ENCODE data around the gene C1GALT1. TPM values are rescaled to one million over a fixed set of nuclear protein-coding genes. Genes with fewer than 3 reads are reported as not detected.
"Not testable (repeated sequence)": the region's sequence is repeated elsewhere in the genome, so short reads cannot be mapped to it uniquely, and the experiment has no call there.

Gene C1GALT1
- total and polyA plus RNA-seq, 4 donors, result 27.6 to 36.1 (median 34.1) TPM

- not testable (repeated sequence) for H3K4me1 ChIP-seq (ENCODE audit: control insufficient read depth, insufficient read depth, low read length); H3K4me3 ChIP-seq (ENCODE audit: low read depth, low read length); H3K27ac ChIP-seq (ENCODE audit: low read depth, low read length); DNase-seq (ENCODE audit: low read depth in 4 of 6, low spot score in 6 of 6); H3K27me3 ChIP-seq (ENCODE audit: control insufficient read depth, insufficient read depth, low read length); H3K9me3 ChIP-seq (ENCODE audit: control insufficient read depth, insufficient read depth, low read length); H3K36me3 ChIP-seq (ENCODE audit: control insufficient read depth, insufficient read depth, low read length)
- WGBS (ENCODE audit: insufficient coverage), result 100% methylated on average over 2 of the region's 4 CpGs
These were observed 10.7 kb downstream of the C1GALT1 start for GRCh38 chr7:7192798-7193788.

- H3K4me3 ChIP-seq (ENCODE audit: low read depth, low read length); H3K36me3 ChIP-seq (ENCODE audit: control insufficient read depth, insufficient read depth, low read length); H3K9me3 ChIP-seq (ENCODE audit: control insufficient read depth, insufficient read depth, low read length); DNase-seq (ENCODE audit: low read depth in 4 of 6, low spot score in 6 of 6); H3K27ac ChIP-seq (ENCODE audit: low read depth, low read length); H3K4me1 ChIP-seq (ENCODE audit: control insufficient read depth, insufficient read depth, low read length); H3K27me3 ChIP-seq (ENCODE audit: control insufficient read depth, insufficient read depth, low read length): not testable (repeated sequence)
- no CpG with 5 or more reads among the region's 3 CpGs for WGBS (ENCODE audit: insufficient coverage)
These were observed 17.2 kb downstream of the C1GALT1 start for GRCh38 chr7:7199592-7199991.

- H3K4me3 ChIP-seq (ENCODE audit: low read depth, low read length); DNase-seq (ENCODE audit: low read depth in 4 of 6, low spot score in 6 of 6); H3K27ac ChIP-seq (ENCODE audit: low read depth, low read length); H3K9me3 ChIP-seq (ENCODE audit: control insufficient read depth, insufficient read depth, low read length); H3K36me3 ChIP-seq (ENCODE audit: control insufficient read depth, insufficient read depth, low read length); H3K27me3 ChIP-seq (ENCODE audit: control insufficient read depth, insufficient read depth, low read length); H3K4me1 ChIP-seq (ENCODE audit: control insufficient read depth, insufficient read depth, low read length): not testable (repeated sequence)
- WGBS (ENCODE audit: insufficient coverage), result 100% methylated on average over 1 of the region's 3 CpGs
These were observed 17.9 kb downstream of the C1GALT1 start for GRCh38 chr7:7200255-7200654.

GRCh38 chr7:7201578-7202374 lies 19.4 kb downstream of the C1GALT1 start:
- no peak for DNase-seq (ENCODE audit: low read depth in 4 of 6, low spot score in 6 of 6)
- H3K27ac ChIP-seq (ENCODE audit: low read depth, low read length), result no peak overlapping the region
- H3K36me3 ChIP-seq (ENCODE audit: control insufficient read depth, insufficient read depth, low read length), result peaks cover 2% of the 10 kb centered on the region
- H3K4me3 ChIP-seq (ENCODE audit: low read depth, low read length), result no peak overlapping the region
- peaks cover 8% of the 10 kb centered on the region for H3K9me3 ChIP-seq (ENCODE audit: control insufficient read depth, insufficient read depth, low read length)
- peaks cover 6% of the 10 kb centered on the region for H3K4me1 ChIP-seq (ENCODE audit: control insufficient read depth, insufficient read depth, low read length)
- no peaks in the 10 kb centered on the region for H3K27me3 ChIP-seq (ENCODE audit: control insufficient read depth, insufficient read depth, low read length)
- 64% methylated on average over 13 of the region's 15 CpGs for WGBS (ENCODE audit: insufficient coverage)

GRCh38 chr7:7202375-7202720 lies 20.0 kb downstream of the C1GALT1 start:
- peaks cover 8% of the 10 kb centered on the region for H3K9me3 ChIP-seq (ENCODE audit: control insufficient read depth, insufficient read depth, low read length)
- peaks cover 2% of the 10 kb centered on the region for H3K36me3 ChIP-seq (ENCODE audit: control insufficient read depth, insufficient read depth, low read length)
- H3K4me3 ChIP-seq (ENCODE audit: low read depth, low read length), result no peak overlapping the region
- H3K4me1 ChIP-seq (ENCODE audit: control insufficient read depth, insufficient read depth, low read length), result peaks cover 6% of the 10 kb centered on the region
- no peak for DNase-seq (ENCODE audit: low read depth in 4 of 6, low spot score in 6 of 6)
- WGBS (ENCODE audit: insufficient coverage), result no CpG with 5 or more reads among the region's 1 CpG
- H3K27me3 ChIP-seq (ENCODE audit: control insufficient read depth, insufficient read depth, low read length), result no peaks in the 10 kb centered on the region
- no peak overlapping the region for H3K27ac ChIP-seq (ENCODE audit: low read depth, low read length)

GRCh38 chr7:7203813-7204575 lies 21.6 kb downstream of the C1GALT1 start:
- no CpG with 5 or more reads among the region's 1 CpG for WGBS (ENCODE audit: insufficient coverage)
- Histone ChIP-seq H3K27me3 (ENCODE audit: control insufficient read depth, insufficient read depth, low read length) (no peaks in the 10 kb centered on the region), H3K9me3 (ENCODE audit: control insufficient read depth, insufficient read depth, low read length) (peaks cover 8% of the 10 kb centered on the region), H3K36me3 (ENCODE audit: control insufficient read depth, insufficient read depth, low read length) (peaks cover 2% of the 10 kb centered on the region), H3K27ac (ENCODE audit: low read depth, low read length) (no peak overlapping the region), H3K4me3 (ENCODE audit: low read depth, low read length) (no peak overlapping the region), H3K4me1 (ENCODE audit: control insufficient read depth, insufficient read depth, low read length) (peaks cover 6% of the 10 kb centered on the region)
- DNase-seq (ENCODE audit: low read depth in 4 of 6, low spot score in 6 of 6), result no peak

GRCh38 chr7:7207876-7208275 lies 25.5 kb downstream of the C1GALT1 start:
- H3K27me3 ChIP-seq (ENCODE audit: control insufficient read depth, insufficient read depth, low read length), result no peaks in the 10 kb centered on the region
- DNase-seq (ENCODE audit: low read depth in 4 of 6, low spot score in 6 of 6), result no peak
- WGBS (ENCODE audit: insufficient coverage), result no CpG with 5 or more reads among the region's 4 CpGs
- H3K36me3 ChIP-seq (ENCODE audit: control insufficient read depth, insufficient read depth, low read length), result no peaks in the 10 kb centered on the region
- no peak overlapping the region for H3K27ac ChIP-seq (ENCODE audit: low read depth, low read length)
- peaks cover 8% of the 10 kb centered on the region for H3K9me3 ChIP-seq (ENCODE audit: control insufficient read depth, insufficient read depth, low read length)
- peaks cover 2% of the 10 kb centered on the region for H3K4me1 ChIP-seq (ENCODE audit: control insufficient read depth, insufficient read depth, low read length)
- H3K4me3 ChIP-seq (ENCODE audit: low read depth, low read length), result no peak overlapping the region

GRCh38 chr7:7208520-7208919 lies 26.2 kb downstream of the C1GALT1 start:
- WGBS (ENCODE audit: insufficient coverage), result no CpG with 5 or more reads among the region's 4 CpGs
- Histone ChIP-seq H3K9me3 (ENCODE audit: control insufficient read depth, insufficient read depth, low read length) (peaks cover 4% of the 10 kb centered on the region), H3K4me3 (ENCODE audit: low read depth, low read length) (no peak overlapping the region), H3K4me1 (ENCODE audit: control insufficient read depth, insufficient read depth, low read length) (peaks cover 2% of the 10 kb centered on the region), H3K27me3 (ENCODE audit: control insufficient read depth, insufficient read depth, low read length) (no peaks in the 10 kb centered on the region), H3K36me3 (ENCODE audit: control insufficient read depth, insufficient read depth, low read length) (no peaks in the 10 kb centered on the region), H3K27ac (ENCODE audit: low read depth, low read length) (no peak overlapping the region)
- DNase-seq (ENCODE audit: low read depth in 4 of 6, low spot score in 6 of 6), result no peak

GRCh38 chr7:7209412-7210050 lies 27.2 kb downstream of the C1GALT1 start:
- no peaks in the 10 kb centered on the region for H3K27me3 ChIP-seq (ENCODE audit: control insufficient read depth, insufficient read depth, low read length)
- H3K9me3 ChIP-seq (ENCODE audit: control insufficient read depth, insufficient read depth, low read length), result peaks cover 2% of the 10 kb centered on the region
- no peak overlapping the region for H3K27ac ChIP-seq (ENCODE audit: low read depth, low read length)
- H3K36me3 ChIP-seq (ENCODE audit: control insufficient read depth, insufficient read depth, low read length), result no peaks in the 10 kb centered on the region
- DNase-seq (ENCODE audit: low read depth in 4 of 6, low spot score in 6 of 6), result no peak
- 82% methylated on average over 9 of the region's 10 CpGs for WGBS (ENCODE audit: insufficient coverage)
- peaks cover 2% of the 10 kb centered on the region for H3K4me1 ChIP-seq (ENCODE audit: control insufficient read depth, insufficient read depth, low read length)
- H3K4me3 ChIP-seq (ENCODE audit: low read depth, low read length), result no peak overlapping the region

All from spinal cord (tissue), 10 donors.